ENCODE data around the gene GMIP. TPM values are rescaled to one million over a fixed set of nuclear protein-coding genes. Genes with fewer than 3 reads are reported as not detected.

GMIP gene
- total and polyA plus RNA-seq, 2 donors (not counting 3 experiments of a cell fraction or from before 2014, with no cell fraction given): 7.8 to 19.8 TPM

DNA sequence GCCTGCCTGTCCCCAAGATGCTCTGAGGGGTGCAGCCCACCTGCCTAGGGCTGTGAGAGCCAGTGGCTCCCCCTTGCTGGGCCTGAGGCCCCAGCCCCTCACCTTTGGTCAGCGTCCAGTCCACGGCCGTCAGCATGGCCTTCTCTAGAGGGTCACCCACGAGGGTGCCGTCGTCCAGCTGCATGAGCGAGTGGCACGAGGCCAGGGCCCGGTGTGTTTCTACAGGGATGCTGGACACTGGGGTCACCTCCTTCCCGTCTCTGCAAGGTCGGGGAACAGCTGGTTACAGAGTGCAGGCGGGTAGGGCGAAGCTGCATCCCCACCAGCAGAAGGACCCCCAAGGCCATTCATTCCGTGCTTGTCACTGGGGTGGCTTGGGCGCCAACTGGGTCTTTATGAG is 11.0 kb upstream of the GMIP start:
- Histone ChIP-seq H3K27ac (ENCODE audit: insufficient read depth, low read depth, low read length) (no peak overlapping the region), H3K9ac (replicated peaks; ENCODE audit: extremely low read depth, insufficient read depth, low read length) (no peak overlapping the region), H4K20me1 (replicated peaks; ENCODE audit: control insufficient read depth, extremely low read depth, insufficient read depth, low read length) (no peaks in the 10 kb centered on the region), H3K4me1 (ENCODE audit: control insufficient read depth, extremely low read depth, insufficient read depth, low read length) (no peaks in the 10 kb centered on the region), H3K4me2 (ENCODE audit: insufficient read depth, low read length) (no peak overlapping the region), H3K4me3 (replicated peaks in 1 of 3; ENCODE audit: insufficient read depth in 1 of 3, low read depth in 1 of 3, low read length in 3 of 3) (no peak overlapping the region), H2AFZ (ENCODE audit: low read depth, low read length) (no peak overlapping the region), H3K36me3 (ENCODE audit: control insufficient read depth in 2 of 2, extremely low read depth in 1 of 2, insufficient read depth in 2 of 2, low read length in 2 of 2) (peaks cover 14 to 84% of the 10 kb centered on the region in 2 experiments), H3K9me3 (replicated peaks; ENCODE audit: control insufficient read depth, insufficient read depth, low read length) (no peaks in the 10 kb centered on the region), H3K9me1 (replicated peaks; ENCODE audit: control insufficient read depth, extremely low read depth, insufficient read depth, low read length) (no peaks in the 10 kb centered on the region), H3K27me3 (ENCODE audit: control insufficient read depth in 2 of 2, insufficient read depth in 2 of 2, low read length in 2 of 2) (no peaks in the 10 kb centered on the region), H3K79me2 (ENCODE audit: control insufficient read depth, insufficient read depth, low read length) (no peaks in the 10 kb centered on the region)
- CTCF ChIA-PET: no interaction called here
- FAIRE-seq (no peak), DNase-seq (ENCODE audit: low read depth, low spot score) (no peak)
- BruUV-seq (replicated peaks): no TSS peak
- dilution Hi-C loops (cut with MboI; ENCODE audit: extremely low pct_ligation_motif_present, low sequenced_read_pairs) (no loop called here), intact Hi-C loops (cut with micrococcal nuclease) (no loop called here)
- TF ChIP-seq FOS (IDR thresholded peaks at IDR 0.05; ENCODE audit: borderline replicate concordance, insufficient read depth, low read length) (no peak), MYC (IDR thresholded peaks at IDR 0.05; ENCODE audit: low read depth, low read length) (no peak), POLR2AphosphoS5 (IDR thresholded peaks at IDR 0.05; ENCODE audit: insufficient read depth, low read depth, low read length) (no peak), GATA2 (IDR thresholded peaks at IDR 0.05; ENCODE audit: insufficient read depth, insufficient read length, low read depth, low read length) (no peak), POLR2A (IDR thresholded peaks at IDR 0.05; ENCODE audit: low read depth, low read length) (no peak), MAX (IDR thresholded peaks at IDR 0.05; ENCODE audit: insufficient read depth, insufficient read length) (no peak), EZH2 (IDR thresholded peaks at IDR 0.05; ENCODE audit: borderline replicate concordance, low read depth, low read length, severe bottlenecking) (no peak), JUN (IDR thresholded peaks at IDR 0.05; ENCODE audit: borderline replicate concordance, insufficient read depth, insufficient read length, low read depth) (no peak)
- TF ChIP-seq, protein P1, sequence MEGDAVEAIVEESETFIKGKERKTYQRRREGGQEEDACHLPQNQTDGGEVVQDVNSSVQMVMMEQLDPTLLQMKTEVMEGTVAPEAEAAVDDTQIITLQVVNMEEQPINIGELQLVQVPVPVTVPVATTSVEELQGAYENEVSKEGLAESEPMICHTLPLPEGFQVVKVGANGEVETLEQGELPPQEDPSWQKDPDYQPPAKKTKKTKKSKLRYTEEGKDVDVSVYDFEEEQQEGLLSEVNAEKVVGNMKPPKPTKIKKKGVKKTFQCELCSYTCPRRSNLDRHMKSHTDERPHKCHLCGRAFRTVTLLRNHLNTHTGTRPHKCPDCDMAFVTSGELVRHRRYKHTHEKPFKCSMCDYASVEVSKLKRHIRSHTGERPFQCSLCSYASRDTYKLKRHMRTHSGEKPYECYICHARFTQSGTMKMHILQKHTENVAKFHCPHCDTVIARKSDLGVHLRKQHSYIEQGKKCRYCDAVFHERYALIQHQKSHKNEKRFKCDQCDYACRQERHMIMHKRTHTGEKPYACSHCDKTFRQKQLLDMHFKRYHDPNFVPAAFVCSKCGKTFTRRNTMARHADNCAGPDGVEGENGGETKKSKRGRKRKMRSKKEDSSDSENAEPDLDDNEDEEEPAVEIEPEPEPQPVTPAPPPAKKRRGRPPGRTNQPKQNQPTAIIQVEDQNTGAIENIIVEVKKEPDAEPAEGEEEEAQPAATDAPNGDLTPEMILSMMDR (IDR thresholded peaks at IDR 0.05; ENCODE audit: extremely low read depth in 1 of 2, insufficient read depth in 1 of 2, low read depth in 1 of 2, low read length in 2 of 2): no peak
- POLR2A ChIA-PET: no interaction called here

Data from endothelial cell of umbilical vein (primary cell).